ENCODE measurements around the gene UBXN1.

The UBXN1 gene

GRCh38 chr11:62671608-62672389, 7.1 kb downstream of the UBXN1 start, which contains the start of the genes LBHD1 and UQCC3:
LBHD1 (minus strand) TSS chr11:62672267; CDS start chr11:62670031, 2,236 bp downstream.
UQCC3 (plus strand) TSS chr11:62671673; CDS start chr11:62671746, 73 bp downstream.
- TF ChIP-seq POLR2AphosphoS5 (IDR thresholded peaks at IDR 0.05; ENCODE audit: borderline replicate concordance, low read depth, low read length) (peak; percentile 92), EZH2 (IDR thresholded peaks at IDR 0.05) (no peak)
- H3K4me3 ChIP-seq, result peak within 1 kb of the TSS; percentile 91
- peak; percentile 62 for DNase-seq (ENCODE audit: low read depth, low spot score)
- H3K9me3 ChIP-seq (ENCODE audit: low read depth, low read length), result no peaks in the 10 kb centered on the region
- H3K27ac ChIP-seq, result peak within 1 kb of the TSS; percentile 87
- peaks cover 29% of the 10 kb centered on the region for H3K36me3 ChIP-seq (ENCODE audit: insufficient read depth, low read length)
- H3K9ac ChIP-seq (ENCODE audit: insufficient read length), result peak within 1 kb of the TSS; percentile 95

GRCh38 chr11:62671236-62671607, 7.7 kb downstream of the UBXN1 start:
- no peaks in the 10 kb centered on the region for H3K9me3 ChIP-seq (ENCODE audit: low read depth, low read length)
- peaks cover 29% of the 10 kb centered on the region for H3K36me3 ChIP-seq (ENCODE audit: insufficient read depth, low read length)
- no peak for DNase-seq (ENCODE audit: low read depth, low spot score)

GRCh38 chr11:62669420-62670161, 9.3 kb downstream of the UBXN1 start:
- Histone ChIP-seq H3K4me3 (no peak overlapping the region), H3K9ac (ENCODE audit: insufficient read length) (no peak overlapping the region), H3K9me3 (ENCODE audit: low read depth, low read length) (no peaks in the 10 kb centered on the region), H3K36me3 (ENCODE audit: insufficient read depth, low read length) (peaks cover 28% of the 10 kb centered on the region), H3K27ac (peak overlapping the region; percentile 83)
- TF ChIP-seq POLR2AphosphoS5 (IDR thresholded peaks at IDR 0.05; ENCODE audit: borderline replicate concordance, low read depth, low read length) (no peak), FOXP2 (optimal IDR thresholded peaks at IDR 0.05; ENCODE audit: control extremely low read depth, extremely low read length, insufficient read depth) (no peak), EZH2 (IDR thresholded peaks at IDR 0.05) (no peak)
- no peak for DNase-seq (ENCODE audit: low read depth, low spot score)

More at GRCh38 chr11:62671236-62671607, 7.7 kb downstream of the UBXN1 start:
- peak overlapping the region; percentile 91 for H3K4me3 ChIP-seq
- no peak for TF ChIP-seq EZH2 (IDR thresholded peaks at IDR 0.05)
- no peak for TF ChIP-seq FOXP2 (optimal IDR thresholded peaks at IDR 0.05; ENCODE audit: control extremely low read depth, extremely low read length, insufficient read depth)
- no peak for TF ChIP-seq POLR2AphosphoS5 (IDR thresholded peaks at IDR 0.05; ENCODE audit: borderline replicate concordance, low read depth, low read length)
- H3K27ac ChIP-seq, result peak overlapping the region; percentile 87
- peak overlapping the region; percentile 95 for H3K9ac ChIP-seq (ENCODE audit: insufficient read length)

GRCh38 chr11:62667460-62667859, 11.4 kb downstream of the UBXN1 start:
- H3K9me3 ChIP-seq (ENCODE audit: low read depth, low read length), result no peaks in the 10 kb centered on the region
- H3K4me3 ChIP-seq, result peak overlapping the region; percentile 92; the same call in 1 of the 2 replicates
- TF ChIP-seq FOXP2 (optimal IDR thresholded peaks at IDR 0.05; ENCODE audit: control extremely low read depth, extremely low read length, insufficient read depth) (no peak), POLR2AphosphoS5 (IDR thresholded peaks at IDR 0.05; ENCODE audit: borderline replicate concordance, low read depth, low read length) (peak; percentile 46; the same call in 1 of the 2 replicates), EZH2 (IDR thresholded peaks at IDR 0.05) (no peak)
- peaks cover 21% of the 10 kb centered on the region for H3K36me3 ChIP-seq (ENCODE audit: insufficient read depth, low read length)
- DNase-seq (ENCODE audit: low read depth, low spot score), result no peak
- H3K27ac ChIP-seq, result peak overlapping the region; percentile 58
- no peak overlapping the region for H3K9ac ChIP-seq (ENCODE audit: insufficient read length)

GRCh38 chr11:62666259-62666926, 12.5 kb downstream of the UBXN1 start:
- Histone ChIP-seq H3K27ac (peak overlapping the region; percentile 58), H3K4me3 (peak overlapping the region; percentile 92), H3K9ac (ENCODE audit: insufficient read length) (peak overlapping the region; percentile 97), H3K36me3 (ENCODE audit: insufficient read depth, low read length) (peaks cover 25% of the 10 kb centered on the region), H3K9me3 (ENCODE audit: low read depth, low read length) (no peaks in the 10 kb centered on the region)
- TF ChIP-seq EZH2 (IDR thresholded peaks at IDR 0.05) (no peak), POLR2AphosphoS5 (IDR thresholded peaks at IDR 0.05; ENCODE audit: borderline replicate concordance, low read depth, low read length) (no peak)
- no peak for DNase-seq (ENCODE audit: low read depth, low spot score)

GRCh38 chr11:62665599-62666258, 13.1 kb downstream of the UBXN1 start:
- Histone ChIP-seq H3K36me3 (ENCODE audit: insufficient read depth, low read length) (peaks cover 25% of the 10 kb centered on the region), H3K27ac (peak overlapping the region; percentile 58), H3K9ac (ENCODE audit: insufficient read length) (peak overlapping the region; percentile 97), H3K4me3 (peak overlapping the region; percentile 92), H3K9me3 (ENCODE audit: low read depth, low read length) (no peaks in the 10 kb centered on the region)
- no peak for DNase-seq (ENCODE audit: low read depth, low spot score)
- no peak for TF ChIP-seq POLR2AphosphoS5 (IDR thresholded peaks at IDR 0.05; ENCODE audit: borderline replicate concordance, low read depth, low read length)
- no peak for TF ChIP-seq EZH2 (IDR thresholded peaks at IDR 0.05)
- no peak for TF ChIP-seq FOXP2 (optimal IDR thresholded peaks at IDR 0.05; ENCODE audit: control extremely low read depth, extremely low read length, insufficient read depth)

GRCh38 chr11:62665075-62665598, 13.7 kb downstream of the UBXN1 start, which contains the start of the genes C11orf98 and CSKMT:
C11orf98 (minus strand) TSS chr11:62665210; CDS start chr11:62665169, 41 bp downstream.
CSKMT (plus strand) TSS chr11:62665312; CDS start chr11:62665880, 568 bp downstream.
- Histone ChIP-seq H3K36me3 (ENCODE audit: insufficient read depth, low read length) (peaks cover 25% of the 10 kb centered on the region), H3K4me3 (peak within 1 kb of the TSS; percentile 92), H3K27ac (peak within 1 kb of the TSS; percentile 78), H3K9me3 (ENCODE audit: low read depth, low read length) (no peaks in the 10 kb centered on the region), H3K9ac (ENCODE audit: insufficient read length) (peak within 1 kb of the TSS; percentile 97)
- TF ChIP-seq POLR2AphosphoS5 (IDR thresholded peaks at IDR 0.05; ENCODE audit: borderline replicate concordance, low read depth, low read length), result peak; percentile 100
- no peak for TF ChIP-seq FOXP2 (optimal IDR thresholded peaks at IDR 0.05; ENCODE audit: control extremely low read depth, extremely low read length, insufficient read depth)
- DNase-seq (ENCODE audit: low read depth, low spot score), result peak; percentile 67

Data from SK-N-MC (cell line).